C1 segment of cervical spinal cord (tissue), 14 donors: Measurements from ENCODE around the gene CCDC85C.

Experiments
- DNase-seq, 14 donors: peaks; one replicate each; lab custom pipeline; 2025; lab: John Stamatoyannopoulos, UW

The CCDC85C gene

GRCh38 chr14:99524804-99525698 lies 79.0 kb downstream of the CCDC85C start:
- DNase-seq, result peak in 1 of 14 donors; percentile 15

- DNase-seq, result no peak
These were observed 79.8 kb downstream of the CCDC85C start for GRCh38 chr14:99524091-99524661.

- no peak for DNase-seq
These were observed 80.3 kb downstream of the CCDC85C start for GRCh38 chr14:99523704-99524055.

- DNase-seq, result no peak
These were observed 80.9 kb downstream of the CCDC85C start for GRCh38 chr14:99522934-99523703.

GRCh38 chr14:99522457-99522891 lies 81.5 kb downstream of the CCDC85C start:
- no peak for DNase-seq

- DNase-seq, result no peak
These were observed 82.0 kb downstream of the CCDC85C start for GRCh38 chr14:99522025-99522401.

- no peak for DNase-seq
These were observed 82.6 kb downstream of the CCDC85C start for GRCh38 chr14:99521176-99522024.

- no peak for DNase-seq
These were observed 83.4 kb downstream of the CCDC85C start for GRCh38 chr14:99520571-99521081.

GRCh38 chr14:99519931-99520421 lies 84.0 kb downstream of the CCDC85C start:
- DNase-seq, result no peak

- no peak for DNase-seq
These were observed 84.6 kb downstream of the CCDC85C start for GRCh38 chr14:99519347-99519881.

- peak in 9 of 14 donors; percentile 24 to 73 (median 40) for DNase-seq
These were observed 85.3 kb downstream of the CCDC85C start for GRCh38 chr14:99518441-99519346.

GRCh38 chr14:99517643-99518381 lies 86.2 kb downstream of the CCDC85C start:
- DNase-seq, result no peak

GRCh38 chr14:99516871-99517642 lies 87.0 kb downstream of the CCDC85C start:
- DNase-seq, result no peak

- no peak for DNase-seq
These were observed 87.7 kb downstream of the CCDC85C start for GRCh38 chr14:99516156-99516870.

- no peak for DNase-seq
These were observed 88.5 kb downstream of the CCDC85C start for GRCh38 chr14:99515301-99516155.

GRCh38 chr14:99514552-99515300 lies 89.3 kb downstream of the CCDC85C start:
- no peak for DNase-seq
